Small intestine (tissue), 7 donors: ENCODE data around the gene WARS2. TPM values are rescaled to one million over a fixed set of nuclear protein-coding genes. Genes with fewer than 3 reads are reported as not detected.
A peak's percentile ranks its signal among the peaks of the same experiment; 100 is the strongest.

Source experiments
- DNase-seq, 2 donors: peaks; one replicate each; pipeline versions ENCODE4 v3.0.0 to v3.0.0-alpha.2; 2013
- FAIRE-seq: peaks from 2 replicates; lab custom pipeline; 2012; peaks lifted over from hg19 to GRCh38; lab: Jason Lieb, UNC
- H3K27ac ChIP-seq, 3 donors: one replicate each; pipeline ENCODE4 v1.5.1; 2013; ENCODE audit warnings: low read length in 2 of 3, mild to moderate bottlenecking in 2 of 3, control low read depth in 1 of 3, inconsistent platforms in 1 of 3, low read depth in 1 of 3, moderate library complexity in 1 of 3
- H3K27me3 ChIP-seq, 3 donors: one replicate each; pipeline ENCODE4 v1.6.1; 2013; ENCODE audit warnings: low read length in 3 of 3, inconsistent platforms in 1 of 3; ENCODE audit not compliant: control insufficient read depth in 3 of 3, insufficient read depth in 3 of 3
- H3K36me3 ChIP-seq, 3 donors: one replicate each; pipeline ENCODE4 v1.6.1; 2013; ENCODE audit warnings: low read length in 3 of 3, inconsistent platforms in 1 of 3, low read depth in 1 of 3, mild to moderate bottlenecking in 1 of 3, moderate library complexity in 1 of 3; ENCODE audit not compliant: control insufficient read depth in 3 of 3, insufficient read depth in 2 of 3
- H3K4me1 ChIP-seq, 3 donors: one replicate each; pipeline ENCODE4 v1.6.1; 2013; ENCODE audit warnings: low read length in 2 of 3, inconsistent platforms in 1 of 3, low read depth in 1 of 3, mild to moderate bottlenecking in 1 of 3, moderate library complexity in 1 of 3; ENCODE audit not compliant: control insufficient read depth in 3 of 3, insufficient read depth in 2 of 3
- H3K4me3 ChIP-seq, 3 donors: one replicate each; pipeline ENCODE4 v1.5.1; 2013; ENCODE audit warnings: low read length in 3 of 3, control low read depth in 1 of 3, inconsistent platforms in 1 of 3, low read depth in 1 of 3, mild to moderate bottlenecking in 1 of 3, moderate library complexity in 1 of 3
- H3K9me3 ChIP-seq, 2 donors: one replicate each; pipeline ENCODE4 v1.6.1; 2013; ENCODE audit warnings: low read depth in 1 of 2, low read length in 1 of 2; ENCODE audit not compliant: control insufficient read depth in 2 of 2, insufficient read depth in 1 of 2
- WGBS, 3 donors: extraction: QIAGEN DNeasy Blood & Tissue Kit; methylation state at CpG; one replicate each; pipeline ENCODE4 v1.1.7; 2013; 5-methylcytosine and 5-hydroxymethylcytosine counted together
- polyA plus RNA-seq, 4 donors: library from polyadenylated mRNA; stranded (reverse) in 3 of 4; unstranded in 1 of 4; fragments of 200-250 nt in 3 of 4; fragments of 120-200 nt in 1 of 4; gene quantifications; one replicate each; pipeline versions ENCODE4 v1.2.1 to v1.2.3, GENCODE V29; 2013
- donor health status: healthy with polysubstance abuse.
- donor health status: control.
- donor health status: control.
- donor health status: Bipolar disorder and iron deficiency.
- donor health status: healthy.

Gene WARS2
- polyA plus RNA-seq, 4 donors, result 4.5 to 22.0 (median 7.9) TPM

- Histone ChIP-seq H3K36me3 (peaks cover 0 to 3% (median 0%) of the 10 kb centered on the region in 3 donors), H3K27ac (no peak overlapping the region), H3K27me3 (no peaks in the 10 kb centered on the region), H3K4me1 (no peaks in the 10 kb centered on the region), H3K9me3 (no peaks in the 10 kb centered on the region), H3K4me3 (no peak overlapping the region)
- FAIRE-seq (no peak), DNase-seq (no peak)
Observed at GRCh38 chr1:119052267-119052666, 88.2 kb downstream of the WARS2 start.

- FAIRE-seq, result no peak
- peaks cover 0 to 5% (median 1%) of the 10 kb centered on the region in 3 donors for H3K4me1 ChIP-seq
- peaks cover 0 to 3% (median 0%) of the 10 kb centered on the region in 3 donors for H3K36me3 ChIP-seq
- no peak overlapping the region for H3K27ac ChIP-seq
- 96 to 98% (median 97%) methylated on average over 34 of the region's 34 CpGs for WGBS, 3 donors
- DNase-seq, result no peak
- H3K4me3 ChIP-seq, result no peak overlapping the region
- peaks cover 0 to 2% of the 10 kb centered on the region in 2 donors for H3K9me3 ChIP-seq
- H3K27me3 ChIP-seq, result no peaks in the 10 kb centered on the region
Observed at GRCh38 chr1:119048624-119049404, 91.6 kb downstream of the WARS2 start.

GRCh38 chr1:119046785-119047438 is 93.5 kb downstream of the WARS2 start:
- WGBS, 3 donors, result 66 to 82% (median 79%) methylated on average over 5 of the region's 5 CpGs
- no peak overlapping the region for H3K27ac ChIP-seq
- H3K27me3 ChIP-seq, result no peaks in the 10 kb centered on the region
- FAIRE-seq (no peak), DNase-seq (no peak)
- no peak overlapping the region for H3K4me3 ChIP-seq
- H3K36me3 ChIP-seq, result peaks cover 0 to 3% (median 0%) of the 10 kb centered on the region in 3 donors
- H3K9me3 ChIP-seq, result peaks cover 0 to 2% of the 10 kb centered on the region in 2 donors
- peaks cover 0 to 5% (median 1%) of the 10 kb centered on the region in 3 donors for H3K4me1 ChIP-seq

- FAIRE-seq (no peak), DNase-seq (no peak)
- H3K27ac ChIP-seq, result no peak overlapping the region
- WGBS, 3 donors, result 79 to 88% (median 84%) methylated on average over 7 of the region's 7 CpGs
- peaks cover 0 to 5% (median 1%) of the 10 kb centered on the region in 3 donors for H3K4me1 ChIP-seq
- peaks cover 0 to 3% (median 0%) of the 10 kb centered on the region in 3 donors for H3K36me3 ChIP-seq
- no peak overlapping the region for H3K4me3 ChIP-seq
- peaks cover 0 to 2% of the 10 kb centered on the region in 2 donors for H3K9me3 ChIP-seq
- no peaks in the 10 kb centered on the region for H3K27me3 ChIP-seq
Observed at GRCh38 chr1:119046429-119046784, 94.0 kb downstream of the WARS2 start.

- H3K4me1 ChIP-seq, result peaks cover 0 to 5% (median 1%) of the 10 kb centered on the region in 3 donors
- WGBS, 3 donors, result 7 to 58% (median 31%) methylated on average over 1 of the region's 1 CpG
- H3K27ac ChIP-seq, result no peak overlapping the region
- no peak overlapping the region for H3K4me3 ChIP-seq
- H3K36me3 ChIP-seq, result peaks cover 0 to 5% (median 0%) of the 10 kb centered on the region in 3 donors
- FAIRE-seq, result peak; percentile 77
- peak; percentile 17 to 59 for DNase-seq
- H3K9me3 ChIP-seq, result peaks cover 0 to 2% of the 10 kb centered on the region in 2 donors
- H3K27me3 ChIP-seq, result no peaks in the 10 kb centered on the region
Observed at GRCh38 chr1:119045096-119045746, 95.2 kb downstream of the WARS2 start.

- 68 to 86% (median 83%) methylated on average over 2 of the region's 2 CpGs for WGBS, 3 donors
- Histone ChIP-seq H3K9me3 (peaks cover 0 to 2% of the 10 kb centered on the region in 2 donors), H3K36me3 (peaks cover 0 to 4% (median 0%) of the 10 kb centered on the region in 3 donors), H3K27ac (no peak overlapping the region), H3K4me3 (no peak overlapping the region), H3K27me3 (no peaks in the 10 kb centered on the region), H3K4me1 (peaks cover 0 to 5% (median 1%) of the 10 kb centered on the region in 3 donors)
- DNase-seq (no peak), FAIRE-seq (no peak)
Observed at GRCh38 chr1:119040906-119041305, 99.5 kb downstream of the WARS2 start.

- no peaks in the 10 kb centered on the region for H3K27me3 ChIP-seq
- 82 to 98% (median 91%) methylated on average over 2 of the region's 2 CpGs for WGBS, 3 donors
- peaks cover 0 to 5% (median 1%) of the 10 kb centered on the region in 3 donors for H3K4me1 ChIP-seq
- FAIRE-seq, result no peak
- no peak overlapping the region for H3K4me3 ChIP-seq
- H3K9me3 ChIP-seq, result peaks cover 0 to 2% of the 10 kb centered on the region in 2 donors
- H3K27ac ChIP-seq, result no peak overlapping the region
- no peak for DNase-seq
- peaks cover 0 to 6% (median 0%) of the 10 kb centered on the region in 3 donors for H3K36me3 ChIP-seq
Observed at GRCh38 chr1:119040489-119040888, 100.0 kb downstream of the WARS2 start.

GRCh38 chr1:119038363-119038762 is 102.1 kb downstream of the WARS2 start:
- H3K4me3 ChIP-seq, result no peak overlapping the region
- H3K9me3 ChIP-seq, result no peaks in the 10 kb centered on the region
- no peak overlapping the region for H3K27ac ChIP-seq
- no peaks in the 10 kb centered on the region for H3K4me1 ChIP-seq
- DNase-seq (no peak), FAIRE-seq (no peak)
- 91 to 99% (median 98%) methylated on average over 2 of the region's 2 CpGs for WGBS, 3 donors
- peaks cover 0 to 6% (median 2%) of the 10 kb centered on the region in 3 donors for H3K36me3 ChIP-seq
- no peaks in the 10 kb centered on the region for H3K27me3 ChIP-seq
